GM18873 (cell line): Measurements from ENCODE around the gene CEP120.
A peak's percentile ranks its signal among the peaks of the same experiment; 100 is the strongest.
"Not testable (repeated sequence)": the region's sequence is repeated elsewhere in the genome, so short reads cannot be mapped to it uniquely, and the experiment has no call there.

Experiments used
- ATAC-seq: cut with Tn5 transposase; IDR thresholded peaks from one replicate; pipeline ENCODE4 v1.9.1; 2021; ENCODE audit warnings: mild to moderate bottlenecking, moderate library complexity, moderate number of reproducible peaks; ENCODE audit not compliant: unreplicated experiment, low FRiP score

CEP120 gene

DNA sequence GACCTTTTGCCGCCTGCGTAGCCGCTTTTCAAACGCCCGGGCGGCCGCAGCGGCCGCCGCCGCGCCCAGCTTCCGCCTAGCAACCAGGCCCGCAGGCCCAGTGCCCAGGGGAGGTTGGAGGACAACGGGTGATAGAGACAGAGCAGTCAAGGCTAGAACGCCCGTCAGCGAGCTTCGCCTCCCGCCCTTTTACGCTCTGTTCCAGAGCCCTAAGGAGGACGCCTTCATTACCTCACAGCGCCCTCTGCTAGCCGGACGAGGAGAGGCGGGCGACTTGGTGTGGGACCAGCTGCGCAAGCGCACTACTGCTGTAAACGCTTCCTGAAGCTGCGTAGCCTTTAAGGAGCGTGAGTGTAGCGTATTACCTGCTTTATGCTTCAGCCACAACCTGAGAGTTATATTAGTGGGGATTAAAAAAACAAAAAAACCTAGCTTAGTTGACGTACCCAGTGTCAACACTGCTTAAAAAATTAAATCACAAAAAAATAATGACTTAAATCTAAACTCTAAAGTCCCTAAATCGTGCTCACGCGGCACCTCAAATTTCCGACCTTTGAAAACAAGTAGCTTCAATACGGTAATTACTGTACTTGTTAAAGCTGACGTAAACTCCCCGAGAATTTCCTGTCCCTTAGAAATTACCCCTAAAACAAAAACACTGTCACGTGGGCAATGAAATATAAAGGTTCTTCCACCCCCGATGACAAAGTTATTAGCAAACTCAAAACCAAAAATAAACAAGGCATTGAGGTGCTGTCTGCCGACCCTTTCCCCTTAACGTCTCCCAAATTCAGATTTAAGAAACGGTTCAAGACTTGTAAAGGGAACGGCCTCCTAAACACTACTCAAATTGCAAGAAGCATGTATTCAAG, at the start of gene CEP120:
TSS of gene CEP120 (minus strand) at position 126 of the 872 bp plus-strand sequence. CDS start 405 bp downstream, outside the sequence.
- peak; percentile 99 for ATAC-seq

- ATAC-seq, result no peak
These were observed 49.1 kb upstream of the CEP120 start for GRCh38 chr5:123472150-123472924.

DNA sequence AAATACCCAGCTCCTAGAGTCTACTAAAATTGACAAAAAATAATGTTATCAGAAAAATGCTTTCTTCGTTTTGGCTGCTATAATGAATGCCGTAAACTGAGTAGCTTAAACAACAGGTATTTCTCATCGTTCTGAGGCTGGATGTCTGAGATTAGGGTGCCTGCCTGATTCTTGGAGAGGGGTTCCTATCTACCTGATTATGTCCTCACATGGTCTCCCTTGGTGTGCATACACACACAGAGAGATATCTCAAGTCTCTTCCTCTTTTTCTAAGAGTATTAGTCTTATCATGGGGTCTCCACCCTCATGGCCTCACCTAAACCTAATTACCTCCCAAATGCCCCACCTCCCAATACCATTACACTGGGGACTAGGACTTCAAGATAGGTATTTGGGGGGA, 48.2 kb upstream of the CEP120 start:
- ATAC-seq, result no peak

DNA sequence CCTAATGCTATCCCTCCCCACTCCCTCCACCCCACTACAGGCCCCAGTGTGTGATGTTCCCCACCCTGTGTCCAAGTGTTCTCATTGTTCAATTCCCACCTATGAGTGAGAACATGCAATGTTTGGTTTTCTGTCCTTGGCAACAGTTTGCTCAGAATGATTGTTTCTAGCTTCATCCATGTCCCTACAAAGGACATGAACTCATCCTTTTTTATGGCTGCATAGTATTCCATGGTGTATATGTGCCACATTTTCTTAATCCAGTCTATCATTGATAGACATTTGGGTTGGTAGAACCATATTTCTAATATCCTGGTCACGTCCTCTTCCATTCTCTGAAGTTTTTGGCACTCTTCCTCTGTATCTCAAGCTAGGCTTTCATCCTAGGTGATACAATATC, 43.6 kb upstream of the CEP120 start:
- not testable (repeated sequence) for ATAC-seq

DNA sequence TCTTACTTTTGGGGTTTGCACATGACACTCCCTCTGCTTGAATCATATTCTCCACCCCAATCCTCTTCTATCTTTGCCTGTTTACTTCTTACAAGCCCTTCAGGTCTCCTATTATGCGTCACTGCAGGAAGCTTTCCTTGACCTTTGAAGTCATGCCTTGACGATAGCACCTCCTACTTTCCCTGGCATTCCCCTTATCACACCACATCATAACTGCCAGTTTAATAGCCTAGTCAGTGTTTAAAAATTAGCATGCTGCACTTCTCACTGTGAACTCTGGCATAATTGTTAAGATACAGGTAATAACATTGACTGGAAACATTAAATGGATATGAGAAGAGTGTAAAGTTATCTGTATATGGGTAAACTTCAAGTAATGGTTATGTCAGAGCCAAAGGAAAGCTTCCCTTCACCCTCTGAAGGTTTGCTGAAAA, 37.1 kb upstream of the CEP120 start:
- ATAC-seq, result no peak

- not testable (repeated sequence) for ATAC-seq
These were observed 35.8 kb upstream of the CEP120 start for GRCh38 chr5:123458994-123459393.

GRCh38 chr5:123456242-123456641, 33.0 kb upstream of the CEP120 start:
- no peak for ATAC-seq

DNA sequence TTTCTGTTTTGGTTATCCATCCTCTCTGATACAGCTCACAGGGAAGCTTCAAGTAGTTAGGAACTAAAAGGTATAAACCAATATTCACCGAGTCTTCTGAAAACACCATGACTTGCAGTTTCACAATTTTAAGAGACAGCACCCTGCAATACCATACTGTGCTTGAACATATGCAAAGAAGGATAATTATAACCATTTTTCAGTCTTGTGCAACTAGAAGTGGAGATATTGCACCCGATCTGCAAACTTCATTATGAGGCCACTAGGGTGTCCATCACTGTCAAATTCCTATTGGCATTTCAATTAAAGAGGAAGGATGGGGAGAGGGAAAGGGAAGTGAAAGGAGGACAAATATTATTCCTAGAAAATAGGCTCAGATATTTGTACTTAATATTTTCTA, 32.4 kb upstream of the CEP120 start:
- peak; percentile 88 for ATAC-seq

DNA sequence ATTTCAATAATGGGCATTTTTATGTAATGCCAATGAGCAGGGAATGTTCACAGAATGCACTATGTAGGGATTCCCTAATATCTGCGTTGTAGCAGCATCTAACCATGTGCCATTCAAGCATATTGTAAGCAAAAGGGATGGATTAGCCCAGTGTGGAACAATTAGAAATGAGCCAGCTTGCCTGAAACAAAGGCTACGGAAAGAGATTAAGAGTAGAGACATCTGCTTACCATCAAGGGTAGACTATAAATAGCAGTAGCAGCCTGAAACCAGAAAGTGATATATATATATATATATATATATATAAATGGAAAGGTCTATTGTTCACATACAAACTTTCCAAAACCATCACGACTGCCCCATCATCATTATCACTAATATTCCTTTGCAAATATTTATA, 31.9 kb upstream of the CEP120 start:
- ATAC-seq, result peak; percentile 15

GRCh38 chr5:123454259-123454911, 31.2 kb upstream of the CEP120 start:
- ATAC-seq, result no peak

GRCh38 chr5:123452401-123452800, 29.2 kb upstream of the CEP120 start:
- no peak for ATAC-seq

GRCh38 chr5:123451047-123451446, 27.8 kb upstream of the CEP120 start:
- no peak for ATAC-seq

GRCh38 chr5:123450640-123451039, 27.4 kb upstream of the CEP120 start:
- no peak for ATAC-seq

GRCh38 chr5:123450114-123450513, 26.9 kb upstream of the CEP120 start:
- no peak for ATAC-seq

DNA sequence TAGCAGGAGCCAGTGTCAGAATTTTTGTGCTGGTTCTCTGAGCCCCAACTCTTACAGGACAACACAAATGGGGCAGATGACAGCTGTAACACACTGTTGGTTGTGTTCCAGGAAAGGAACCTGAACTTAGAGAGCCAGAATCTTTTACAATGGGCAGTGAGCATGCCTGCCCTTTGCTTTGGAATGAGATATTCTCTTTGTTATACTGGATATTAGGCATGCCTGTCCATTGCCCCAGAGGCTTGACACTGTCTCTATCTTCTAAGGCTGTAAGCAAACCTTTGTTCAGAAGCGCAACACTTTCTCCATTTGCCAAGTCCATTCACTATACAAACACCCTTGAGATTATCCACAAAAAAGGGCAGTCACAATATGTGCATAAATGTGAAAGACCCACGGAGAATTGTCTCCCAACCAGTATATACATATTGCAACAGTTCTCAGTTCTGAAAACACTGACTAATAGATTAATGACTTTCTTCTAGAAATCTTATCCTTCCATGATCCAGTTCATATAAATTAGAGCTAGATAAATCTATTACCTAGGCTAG, 26.3 kb upstream of the CEP120 start:
- ATAC-seq, result no peak

- no peak for ATAC-seq
These were observed 25.5 kb upstream of the CEP120 start for GRCh38 chr5:123448743-123449142.

DNA sequence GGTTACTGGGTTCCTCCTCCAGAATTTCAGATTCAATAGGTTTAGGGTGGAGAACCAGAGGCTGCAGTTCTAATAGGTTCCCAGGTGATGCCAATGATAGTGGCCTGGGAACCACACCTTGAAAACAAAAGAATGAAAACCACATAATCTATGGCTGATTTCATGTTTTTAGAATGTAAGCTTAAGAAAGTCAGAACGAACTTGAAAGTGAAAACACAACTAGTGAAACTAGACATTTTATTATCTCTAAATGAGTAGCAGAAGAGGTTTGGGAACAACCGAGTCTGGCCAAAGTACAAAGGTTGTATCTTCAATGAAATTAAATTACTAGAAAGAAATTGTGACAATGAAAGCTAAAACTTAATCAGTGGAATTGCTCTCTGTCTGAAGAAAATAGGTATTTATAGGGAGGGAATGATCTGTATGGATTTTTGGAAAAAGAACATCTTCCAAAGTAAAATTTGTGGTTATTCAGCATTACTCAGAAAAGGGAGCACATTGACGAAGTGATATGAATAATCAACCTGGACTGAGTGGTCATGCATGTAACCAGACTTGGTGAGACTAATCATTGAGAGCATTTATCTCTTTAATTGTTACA, 24.9 kb upstream of the CEP120 start:
- ATAC-seq, result peak; percentile 93

GRCh38 chr5:123444016-123444415, 20.8 kb upstream of the CEP120 start:
- ATAC-seq, result no peak

GRCh38 chr5:123441408-123441807, 18.2 kb upstream of the CEP120 start:
- ATAC-seq, result peak; percentile 62

GRCh38 chr5:123440456-123441181, 17.4 kb upstream of the CEP120 start:
- no peak for ATAC-seq
